ENCODE data around the gene CTNND2. TPM values are rescaled to one million over a fixed set of nuclear protein-coding genes. Genes with fewer than 3 reads are reported as not detected.

The CTNND2 gene
- total RNA-seq, 1 experiment from 2014 or later: 7.0 TPM

- Histone ChIP-seq H2BK20ac (ENCODE audit: low read depth, low read length, poor library complexity, severe bottlenecking) (no peak overlapping the region), H3K9me3 (ENCODE audit: control insufficient read depth, low read depth, low read length) (no peaks in the 10 kb centered on the region), H3K23ac (ENCODE audit: insufficient read length, low read depth, low read length) (no peak overlapping the region), H2BK15ac (ENCODE audit: low read depth, low read length) (no peak overlapping the region; the same call in 1 of the 2 replicates), H3K27ac (ENCODE audit: insufficient read length, low read depth, low read length) (no peak overlapping the region), H3K23me2 (ENCODE audit: insufficient read length, low read depth, low read length, poor library complexity, severe bottlenecking) (no peaks in the 10 kb centered on the region), H3K79me2 (ENCODE audit: insufficient read depth, low read length) (no peaks in the 10 kb centered on the region), H3K4me2 (ENCODE audit: insufficient read depth, insufficient read length, low read length) (no peak overlapping the region), H3K27me3 (ENCODE audit: insufficient read depth, low read length) (no peaks in the 10 kb centered on the region), H4K91ac (ENCODE audit: insufficient read length, low read depth, low read length) (no peak overlapping the region), H3T11ph (ENCODE audit: low read length) (no peak overlapping the region), H2AK5ac (ENCODE audit: insufficient read length, low read length) (no peak overlapping the region), H2BK120ac (ENCODE audit: low read depth, low read length, poor library complexity, severe bottlenecking) (no peak overlapping the region), H4K8ac (replicated peaks; ENCODE audit: insufficient read length, low read depth, low read length) (no peak overlapping the region), H4K5ac (ENCODE audit: insufficient read length, low read depth, low read length) (no peak overlapping the region), H3K9ac (ENCODE audit: extremely low read depth, insufficient read length, low read length) (no peak overlapping the region), H2AFZ (ENCODE audit: low read length) (no peak overlapping the region), H2BK5ac (ENCODE audit: insufficient read length, low read length) (no peak overlapping the region), H2BK12ac (ENCODE audit: insufficient read length, low read depth, low read length) (no peak overlapping the region), H4K20me1 (ENCODE audit: control insufficient read depth, insufficient read depth, insufficient read length) (no peaks in the 10 kb centered on the region), H3K79me1 (ENCODE audit: insufficient read depth, low read depth, low read length, poor library complexity, severe bottlenecking) (no peaks in the 10 kb centered on the region), H3K18ac (ENCODE audit: insufficient read length, low read depth, low read length) (no peak overlapping the region), H3K4me1 (ENCODE audit: insufficient read depth, low read length) (no peaks in the 10 kb centered on the region), H3K56ac (ENCODE audit: insufficient read length, low read depth, low read length) (no peak overlapping the region), H3K4ac (ENCODE audit: low read depth, low read length) (no peak overlapping the region), H3K14ac (ENCODE audit: insufficient read depth, low read length) (no peak overlapping the region)
- Mint-ChIP-seq H3K9me3 (peaks cover 0 to 3% of the 10 kb centered on the region in 2 experiments; a peak in 4 of 5 replicates), H3K27ac (peak overlapping the region in 1 of 3 experiments; percentile 36; a peak in 2 of 7 replicates), H3K36me3 (ENCODE audit: insufficient read depth in 1 of 3, low read depth in 3 of 3) (peaks cover 0 to 8% (median 0%) of the 10 kb centered on the region in 3 experiments; a peak in 3 of 7 replicates), H3K4me3 (no peak overlapping the region), H3K27me3 (ENCODE audit: low read depth) (no peaks in the 10 kb centered on the region; the same call in 1 of the 2 replicates), H3K4me1 (peaks cover 6 to 11% of the 10 kb centered on the region in 2 experiments; a peak in 3 of 4 replicates)
- DNase-seq: no peak
- peak; percentile 35; the same call in 2 of the 3 replicates for TF ChIP-seq CTCF (conservative IDR thresholded peaks at IDR 0.05)
- no CpG with 5 or more reads among the region's 6 CpGs for WGBS (ENCODE audit: extremely low coverage, insufficient read length, low lambda C conversion rate)
Observed at GRCh38 chr5:11110128-11110527, 794.1 kb downstream of the CTNND2 start.
